Colon (tissue), 2 donors: ENCODE results near the gene TUT1.
"Not testable (repeated sequence)": the region's sequence is repeated elsewhere in the genome, so short reads cannot be mapped to it uniquely, and the experiment has no call there.

Experiments
- FAIRE-seq: peaks from 2 replicates; lab custom pipeline; 2012; peaks lifted over from hg19 to GRCh38; lab: Jason Lieb, UNC
- donor health status: control.
- donor health status: control.

The TUT1 gene, protein sequence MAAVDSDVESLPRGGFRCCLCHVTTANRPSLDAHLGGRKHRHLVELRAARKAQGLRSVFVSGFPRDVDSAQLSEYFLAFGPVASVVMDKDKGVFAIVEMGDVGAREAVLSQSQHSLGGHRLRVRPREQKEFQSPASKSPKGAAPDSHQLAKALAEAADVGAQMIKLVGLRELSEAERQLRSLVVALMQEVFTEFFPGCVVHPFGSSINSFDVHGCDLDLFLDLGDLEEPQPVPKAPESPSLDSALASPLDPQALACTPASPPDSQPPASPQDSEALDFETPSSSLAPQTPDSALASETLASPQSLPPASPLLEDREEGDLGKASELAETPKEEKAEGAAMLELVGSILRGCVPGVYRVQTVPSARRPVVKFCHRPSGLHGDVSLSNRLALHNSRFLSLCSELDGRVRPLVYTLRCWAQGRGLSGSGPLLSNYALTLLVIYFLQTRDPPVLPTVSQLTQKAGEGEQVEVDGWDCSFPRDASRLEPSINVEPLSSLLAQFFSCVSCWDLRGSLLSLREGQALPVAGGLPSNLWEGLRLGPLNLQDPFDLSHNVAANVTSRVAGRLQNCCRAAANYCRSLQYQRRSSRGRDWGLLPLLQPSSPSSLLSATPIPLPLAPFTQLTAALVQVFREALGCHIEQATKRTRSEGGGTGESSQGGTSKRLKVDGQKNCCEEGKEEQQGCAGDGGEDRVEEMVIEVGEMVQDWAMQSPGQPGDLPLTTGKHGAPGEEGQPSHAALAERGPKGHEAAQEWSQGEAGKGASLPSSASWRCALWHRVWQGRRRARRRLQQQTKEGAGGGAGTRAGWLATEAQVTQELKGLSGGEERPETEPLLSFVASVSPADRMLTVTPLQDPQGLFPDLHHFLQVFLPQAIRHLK

DNA sequence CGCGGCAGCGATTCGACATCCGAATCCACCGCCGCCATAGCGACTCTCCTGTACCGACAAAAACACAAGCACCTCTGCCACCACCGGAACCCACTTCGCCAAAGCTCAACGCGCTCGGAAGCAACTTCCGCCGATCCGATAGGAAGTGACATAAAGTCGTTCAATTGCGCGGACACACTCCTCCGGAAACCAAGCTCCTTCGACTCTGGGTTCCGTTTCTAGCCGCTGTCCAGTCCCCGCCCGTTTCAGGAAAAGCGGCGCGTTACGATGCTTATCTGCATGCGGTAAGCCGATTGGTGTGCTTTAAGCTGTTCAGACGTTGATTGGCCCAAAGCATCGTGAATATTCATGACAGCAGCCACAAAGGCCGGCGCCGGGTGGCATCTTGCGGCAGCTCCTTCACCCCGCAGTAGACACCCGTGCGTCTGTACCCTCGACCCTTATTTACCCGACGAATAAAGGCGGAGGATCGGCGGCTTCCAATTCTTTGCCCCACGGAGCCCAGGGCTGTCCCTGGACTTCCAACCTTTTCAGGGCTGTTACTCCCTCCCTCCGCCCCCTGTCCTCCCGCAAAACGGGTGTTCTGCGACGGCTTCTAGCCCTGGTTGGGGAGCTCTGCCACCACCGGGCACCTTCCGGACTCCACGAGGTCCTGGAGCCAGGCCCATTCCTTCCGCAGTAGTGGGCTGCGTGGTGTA, at the start of gene TUT1:
Gene TUT1 (minus strand): TSS at position 76 of the 698 bp plus-strand sequence. CDS start 38 bp downstream, at position 38.
- FAIRE-seq = no peak

DNA sequence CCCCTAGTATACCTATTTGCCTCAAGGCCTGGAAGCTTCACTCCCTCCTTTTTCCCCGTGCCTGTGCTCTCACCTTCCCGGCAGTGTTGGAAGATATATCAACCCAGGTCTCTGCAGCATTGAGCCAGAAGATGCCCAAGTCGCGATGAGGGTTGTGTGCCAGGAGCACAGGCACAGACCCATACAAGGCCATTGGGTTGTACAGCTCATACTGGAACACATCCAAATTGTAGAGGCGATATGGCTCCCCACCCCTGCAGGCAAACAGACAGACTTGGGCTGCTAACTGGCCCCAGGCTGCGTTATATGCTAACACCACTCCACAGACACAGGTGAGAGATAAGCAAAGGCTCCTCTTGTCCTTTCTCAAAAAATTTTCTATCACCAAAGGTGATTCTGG, 41.2 kb upstream of the TUT1 start:
- FAIRE-seq = no peak

DNA sequence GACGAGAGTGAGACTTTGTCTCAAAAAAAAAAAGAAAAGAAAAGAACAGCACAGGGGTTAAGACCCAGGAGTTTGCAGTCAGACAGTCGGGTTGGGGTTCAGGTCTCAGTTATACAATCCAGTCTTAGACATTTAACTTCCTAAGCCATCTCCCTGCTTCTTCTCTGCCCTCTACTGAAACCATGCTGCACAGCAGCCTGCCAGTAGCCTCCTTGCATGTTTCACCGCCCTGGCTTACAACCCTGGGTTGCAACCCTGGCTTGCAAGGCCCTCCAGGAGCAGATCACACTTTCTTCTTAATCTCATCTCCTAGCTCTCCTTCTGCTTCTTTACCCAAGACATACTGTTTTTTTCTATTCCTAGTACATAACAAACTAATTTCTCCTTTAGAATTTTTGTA, 36.4 kb upstream of the TUT1 start:
- FAIRE-seq = no peak

DNA sequence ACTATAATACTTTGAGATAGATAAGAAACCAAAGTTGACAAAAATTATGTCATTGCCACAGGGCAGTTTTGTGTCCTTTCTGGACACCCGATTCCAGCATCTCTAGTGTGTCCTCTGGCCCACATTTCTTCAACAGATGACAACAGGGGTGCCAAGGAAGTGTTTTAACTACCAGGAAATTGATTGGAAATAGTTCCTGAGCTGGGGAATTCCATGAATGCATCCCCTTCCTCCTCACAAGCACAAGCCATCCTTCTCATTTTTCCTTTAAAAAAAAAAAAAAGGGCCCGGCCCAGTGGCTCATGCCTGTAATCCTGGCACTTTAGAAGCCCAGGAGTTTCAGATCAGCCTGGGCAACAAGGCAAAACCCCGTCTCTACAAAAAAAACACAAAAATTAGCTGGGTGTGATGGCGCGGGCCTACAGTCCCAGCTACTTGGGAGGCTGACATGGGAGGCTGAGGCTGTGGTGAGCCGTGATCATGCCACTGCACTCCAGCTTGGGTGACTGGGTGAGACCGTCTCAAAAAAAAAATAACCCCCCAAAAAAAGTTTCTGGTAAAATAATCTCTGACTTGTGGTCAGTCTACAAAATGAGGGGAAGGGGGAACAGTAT, 31.3 kb upstream of the TUT1 start:
- FAIRE-seq = no peak

DNA sequence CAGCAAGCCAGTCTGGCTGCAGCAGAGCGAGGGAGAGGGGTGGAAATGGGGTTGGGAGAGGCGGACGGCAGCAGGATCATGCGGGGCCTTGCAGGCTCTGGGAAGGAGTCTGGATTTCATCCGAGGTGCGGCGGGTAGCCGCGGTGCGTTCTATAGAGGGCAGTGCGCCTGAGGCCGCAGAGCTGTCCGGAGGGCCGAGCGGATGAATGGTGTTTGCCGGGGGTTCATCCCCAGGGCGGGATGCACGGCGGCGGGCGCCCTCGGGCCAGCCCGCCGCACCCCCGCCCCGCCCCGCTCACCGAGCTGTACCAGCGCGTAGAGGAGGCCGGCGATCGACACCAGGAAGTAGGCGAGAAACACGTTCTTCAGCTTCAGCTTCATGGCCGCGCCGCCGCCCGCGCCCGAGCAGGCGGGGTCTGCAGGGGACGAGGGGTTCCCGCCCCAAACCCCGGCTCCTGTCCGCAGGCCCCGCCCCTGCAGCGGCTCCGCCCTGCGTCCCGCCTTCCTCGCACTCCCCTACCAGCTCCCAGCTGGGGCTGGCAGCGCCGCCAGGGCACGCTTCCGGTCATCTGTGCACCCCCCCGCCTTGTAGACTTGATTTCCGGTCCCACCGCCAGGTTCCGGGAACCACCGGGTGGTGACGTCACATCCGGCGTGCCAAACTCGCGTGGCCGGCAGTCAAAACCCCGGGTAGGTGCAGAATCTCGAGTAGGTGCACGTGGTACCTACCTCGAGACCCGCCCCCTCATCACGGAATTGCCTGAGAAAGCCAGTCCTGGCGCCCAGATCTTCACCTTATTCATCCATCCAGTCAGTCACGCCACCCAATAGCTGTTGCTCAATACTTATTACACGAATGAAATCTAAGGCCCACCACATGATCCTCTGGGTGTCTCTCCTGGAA, 30.5 kb upstream of the TUT1 start, which contains the start of gene B3GAT3:
Gene B3GAT3 (minus strand): TSS at position 420 of the 904 bp plus-strand sequence. CDS start 39 bp downstream, at position 381.
- no peak for FAIRE-seq

DNA sequence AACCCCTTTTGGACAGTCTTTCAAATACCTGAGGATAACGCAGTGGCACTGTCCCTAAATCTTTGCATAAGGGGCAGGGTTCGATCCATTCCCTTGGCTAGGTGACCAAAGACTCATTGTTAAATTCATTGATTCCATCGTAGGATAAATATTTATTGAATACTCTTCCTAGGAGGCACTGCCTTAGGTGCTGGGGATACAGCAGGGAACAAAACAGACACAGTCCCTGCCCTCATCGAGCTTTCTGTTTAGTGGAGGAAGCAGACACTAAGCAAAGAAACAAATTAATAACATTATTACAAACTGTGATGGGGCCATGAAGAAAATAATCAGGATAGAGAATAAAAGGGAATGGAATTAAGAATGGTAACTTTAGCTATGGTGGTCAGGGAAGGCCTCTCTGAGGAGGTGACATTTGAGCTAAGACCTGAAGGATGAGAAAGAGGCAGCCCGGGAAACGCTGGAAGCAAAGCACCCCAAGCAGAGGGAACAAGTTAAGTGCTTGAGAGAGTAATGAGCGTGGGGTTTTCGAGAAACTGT, 29.8 kb upstream of the TUT1 start:
- FAIRE-seq = no peak

DNA sequence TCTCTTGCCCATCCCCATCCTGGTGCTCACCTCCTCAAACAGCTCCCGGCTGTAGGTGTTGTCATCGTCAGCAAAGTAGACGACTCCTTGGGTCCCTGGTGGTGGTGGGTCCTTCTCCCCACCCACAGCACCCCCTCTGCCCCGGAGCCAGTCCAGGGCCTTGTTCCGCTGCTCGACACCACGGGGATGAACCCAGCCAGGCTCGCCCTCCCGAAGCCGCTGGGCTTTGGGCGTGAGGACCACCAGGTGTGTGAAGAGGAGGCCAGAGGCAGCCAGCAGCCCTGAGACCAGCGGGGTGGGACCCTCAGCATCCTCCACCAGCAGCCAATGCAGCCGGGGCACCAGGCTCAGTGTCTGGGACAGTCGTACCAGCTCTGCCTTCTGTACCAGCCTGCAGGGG, 25.6 kb upstream of the TUT1 start:
- not testable (repeated sequence) for FAIRE-seq

DNA sequence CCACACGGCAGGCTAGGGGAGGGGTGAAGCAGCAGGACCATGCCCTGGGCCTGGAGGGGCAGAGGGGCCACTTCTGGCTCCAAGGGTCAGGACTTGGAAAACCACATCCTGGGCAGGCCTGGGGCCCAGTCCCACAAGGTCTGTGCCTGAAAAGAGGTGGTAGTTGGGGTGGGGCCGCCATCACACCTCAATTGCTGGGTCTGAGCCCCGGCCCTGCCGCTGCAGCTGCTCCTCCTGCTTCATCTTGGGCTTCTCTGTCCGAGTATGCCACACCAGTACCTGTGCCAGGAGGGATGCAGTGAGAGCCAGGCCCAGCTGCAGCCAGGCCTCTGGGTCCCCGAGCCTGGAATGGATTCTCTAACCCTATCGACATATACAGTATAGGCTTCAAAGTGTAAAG, 24.2 kb upstream of the TUT1 start:
- FAIRE-seq = no peak

DNA sequence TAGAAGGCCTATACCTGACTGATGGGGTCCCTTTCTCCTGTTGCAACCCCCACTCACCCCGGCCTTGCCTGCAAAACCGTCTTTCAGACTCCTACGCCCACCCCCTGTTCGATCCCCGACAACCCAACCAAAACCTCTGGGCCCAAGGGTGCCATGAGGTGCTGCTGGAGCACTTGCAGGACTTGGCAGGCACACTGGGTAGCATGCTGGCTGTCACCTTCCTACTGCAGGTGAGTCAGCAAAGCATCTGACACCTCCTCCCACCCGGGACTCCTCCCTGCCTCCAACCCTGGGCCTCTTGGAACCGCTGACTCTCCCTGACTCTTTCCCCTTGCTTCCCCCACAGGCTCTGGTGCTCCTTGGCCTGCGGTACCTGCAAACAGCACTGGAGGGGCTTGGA, 23.0 kb upstream of the TUT1 start:
- no peak for FAIRE-seq

DNA sequence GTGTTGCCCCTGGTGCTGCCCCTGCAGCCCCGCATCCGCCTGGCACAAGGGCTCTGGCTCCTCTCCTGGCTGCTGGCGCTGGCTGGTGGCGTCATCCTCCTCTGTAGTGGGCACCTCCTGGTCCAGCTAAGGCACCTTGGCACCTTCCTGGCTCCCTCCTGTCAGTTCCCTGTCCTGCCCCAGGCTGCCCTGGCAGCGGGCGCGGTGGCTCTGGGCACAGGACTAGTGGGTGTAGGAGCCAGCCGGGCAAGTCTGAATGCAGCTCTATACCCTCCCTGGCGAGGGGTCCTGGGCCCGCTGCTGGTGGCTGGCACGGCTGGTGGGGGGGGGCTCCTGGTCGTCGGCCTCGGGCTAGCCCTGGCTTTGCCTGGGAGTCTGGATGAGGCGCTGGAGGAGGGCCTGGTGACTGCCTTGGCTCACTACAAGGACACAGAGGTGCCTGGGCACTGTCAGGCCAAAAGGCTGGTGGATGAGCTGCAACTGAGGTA, 22.0 kb upstream of the TUT1 start:
- no peak for FAIRE-seq

DNA sequence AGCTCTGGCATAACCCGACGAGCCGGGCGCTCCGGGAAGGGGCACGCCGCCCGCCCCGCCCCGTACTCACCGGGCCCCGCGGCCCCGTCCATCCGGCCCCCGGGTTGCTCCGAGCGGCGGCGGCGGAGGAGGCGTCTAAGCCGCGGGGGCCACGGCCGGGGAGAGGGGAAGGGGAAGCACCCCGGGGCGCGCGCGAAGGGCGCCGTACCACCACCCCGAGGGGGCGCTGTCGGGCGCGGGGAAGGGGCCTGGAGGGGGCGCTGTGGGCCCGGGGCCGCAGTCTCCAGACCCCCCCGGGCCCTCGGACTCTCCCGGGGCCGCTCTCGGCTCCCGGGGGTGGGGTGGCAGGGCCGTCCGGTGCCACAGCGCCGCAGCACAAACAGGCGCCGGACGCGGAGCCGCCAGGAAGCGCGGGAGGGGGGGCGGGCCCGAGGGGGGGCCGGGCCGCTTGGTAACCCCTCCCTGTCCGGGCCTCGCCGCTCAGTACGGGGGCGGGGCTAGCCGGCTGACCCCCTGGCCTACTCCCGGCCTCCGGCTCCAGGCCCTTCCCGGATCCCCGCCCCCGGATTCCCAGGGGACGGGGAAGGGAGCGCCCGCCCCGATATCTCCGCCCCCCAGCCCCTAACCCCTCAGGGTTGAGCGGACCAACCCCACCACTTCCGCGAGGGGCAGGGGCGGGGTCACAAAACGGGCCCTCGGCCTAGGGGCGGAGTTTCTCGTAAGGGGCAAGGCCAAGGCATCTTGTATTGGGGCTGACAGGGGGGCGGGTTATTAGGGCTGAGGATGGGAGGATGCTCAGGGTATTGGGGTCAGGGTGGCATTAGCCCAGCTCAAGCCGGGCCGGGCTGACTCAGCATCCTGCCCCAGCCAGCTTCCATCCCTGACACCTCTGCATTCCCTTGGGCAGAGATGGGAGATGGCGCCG, 21.3 kb upstream of the TUT1 start, which contains the start of the genes EML3 and ROM1:
Gene EML3 (minus strand): TSS at position 410 of the 925 bp plus-strand sequence. CDS start 318 bp downstream, at position 92.
Gene ROM1 (plus strand): TSS at position 892 of the 925 bp plus-strand sequence. CDS start 25 bp downstream, at position 917.
- no peak for FAIRE-seq

DNA sequence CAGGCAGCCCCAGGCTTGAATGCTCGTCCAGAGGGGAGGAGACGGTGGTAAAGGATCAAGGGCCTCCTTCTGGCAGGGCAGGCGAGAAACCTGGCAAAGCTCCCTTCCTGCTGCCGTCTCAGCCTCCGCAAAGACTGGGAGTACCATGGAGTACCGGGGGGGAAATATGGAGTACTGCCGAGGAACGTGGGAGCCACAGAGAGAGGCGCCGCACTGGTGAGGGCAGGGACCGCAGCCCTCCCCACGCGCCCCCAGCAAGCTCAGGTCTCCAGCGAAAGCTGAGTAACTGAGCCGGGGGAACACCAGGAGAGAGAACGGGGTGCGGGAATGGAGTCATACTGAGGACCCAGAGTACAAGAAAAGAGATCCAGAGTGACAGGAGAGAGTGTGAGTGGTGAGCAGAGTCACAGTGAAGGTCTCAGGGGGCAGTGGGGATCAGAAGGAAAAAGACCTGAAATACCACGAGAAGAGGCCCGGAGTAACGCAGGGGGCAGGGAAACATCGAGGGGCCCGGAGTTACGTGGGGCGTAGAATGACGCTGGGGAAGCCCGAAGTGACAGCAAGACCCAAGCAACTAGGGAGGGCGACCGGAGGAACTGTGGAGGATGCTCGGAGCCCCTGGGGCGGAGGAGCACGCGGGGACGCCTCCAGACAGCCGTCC, 20.5 kb upstream of the TUT1 start:
- no peak for FAIRE-seq

DNA sequence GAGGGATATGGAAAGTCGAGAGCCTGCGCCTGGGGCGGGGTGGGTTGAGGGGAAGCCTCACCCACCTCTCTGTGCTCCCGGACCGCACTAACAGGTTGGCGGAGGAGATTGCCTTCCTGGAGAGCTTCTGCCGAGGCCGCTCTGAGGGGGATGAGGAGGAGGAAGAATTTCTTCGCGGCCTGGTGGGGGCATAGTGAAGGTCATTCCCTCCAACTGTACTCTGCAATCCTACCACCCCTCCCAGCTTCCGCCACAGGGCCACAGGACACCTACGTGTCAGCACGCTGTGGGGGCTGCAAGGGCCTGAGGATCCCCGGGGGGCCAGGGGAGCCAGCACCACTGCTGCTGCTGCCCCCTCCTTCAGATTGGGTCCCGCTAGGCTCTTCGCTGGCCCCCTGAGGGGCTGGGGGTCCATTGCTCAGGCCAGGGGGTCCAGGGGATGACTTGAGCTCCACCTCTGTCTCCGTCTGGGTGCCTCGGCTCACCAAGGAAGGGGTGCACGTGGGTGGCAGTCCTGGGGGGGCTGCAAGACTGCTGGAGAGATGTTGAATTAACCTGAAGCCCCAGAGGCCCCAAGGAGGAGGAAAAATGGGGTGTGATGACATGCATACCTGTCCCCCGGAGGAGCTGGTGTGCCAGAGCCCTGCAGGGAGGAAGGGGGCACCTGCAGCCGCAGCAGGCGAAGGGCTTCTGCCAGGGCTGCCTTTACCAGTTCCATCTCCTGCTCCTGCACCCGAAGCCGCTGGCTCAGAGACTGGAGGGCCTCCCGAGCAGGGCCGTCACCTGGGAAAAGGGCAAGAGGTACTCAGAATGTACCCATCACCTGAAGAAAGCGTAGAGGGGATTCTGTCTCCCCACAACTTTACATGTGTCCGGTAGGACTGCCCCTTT, 19.7 kb upstream of the TUT1 start:
- no peak for FAIRE-seq

DNA sequence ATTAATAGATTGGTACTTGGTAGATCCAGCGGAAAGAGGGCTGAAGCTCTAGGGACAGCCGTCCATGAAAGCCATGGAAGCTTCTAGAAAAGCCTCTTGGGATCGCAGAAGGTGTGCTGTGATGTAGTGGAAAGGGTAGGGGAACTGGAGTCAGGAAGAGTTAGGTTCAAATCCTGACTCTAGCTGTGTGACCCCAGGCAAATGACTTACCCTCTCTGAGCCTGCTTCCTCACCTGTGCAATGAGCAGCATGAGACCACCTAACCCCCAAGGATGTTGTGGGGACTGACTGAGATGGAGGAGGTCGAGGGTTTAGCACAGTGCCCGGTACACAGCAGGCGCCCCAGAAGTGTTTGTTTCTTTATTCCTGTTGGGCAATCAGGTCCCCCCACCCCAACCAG, 19.1 kb upstream of the TUT1 start:
- FAIRE-seq = no peak

DNA sequence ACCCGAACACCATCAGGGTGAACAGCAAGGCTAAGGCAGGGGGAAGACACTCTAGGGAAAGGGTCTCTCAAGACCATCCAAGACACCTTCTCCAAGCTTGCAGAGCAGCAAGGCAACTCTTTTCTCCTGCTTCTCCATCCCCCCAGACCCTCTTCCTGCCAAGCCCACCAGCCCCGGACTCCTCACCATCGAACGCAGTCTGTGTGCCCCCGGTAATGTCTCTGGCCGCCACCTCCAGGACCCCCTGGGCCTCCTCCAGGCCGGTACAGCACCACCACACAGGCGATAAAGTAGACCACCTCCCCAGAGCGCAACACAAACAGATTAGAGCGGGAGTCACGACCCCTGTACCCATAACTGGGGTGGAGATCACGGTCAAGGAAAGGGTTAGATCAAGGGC, 17.5 kb upstream of the TUT1 start:
- FAIRE-seq = no peak

DNA sequence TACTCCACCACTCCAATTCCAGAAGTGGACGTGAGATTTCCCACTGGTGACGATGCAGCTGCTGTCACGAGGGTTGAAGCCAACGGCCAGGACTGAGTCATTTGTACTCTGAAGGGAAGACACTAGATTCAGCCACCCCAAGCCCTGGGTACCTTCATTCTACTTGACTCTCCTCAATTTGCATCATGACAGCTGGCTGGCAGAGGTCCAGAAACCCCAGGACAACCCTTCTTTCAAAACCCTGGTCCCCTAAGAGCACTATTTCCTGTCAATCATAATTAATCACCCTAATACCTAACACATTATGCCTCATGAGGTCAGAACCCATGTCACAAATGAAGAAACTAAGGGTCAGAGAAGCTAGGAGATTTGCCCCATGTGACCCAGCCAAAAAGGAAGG, 16.4 kb upstream of the TUT1 start:
- FAIRE-seq = no peak

DNA sequence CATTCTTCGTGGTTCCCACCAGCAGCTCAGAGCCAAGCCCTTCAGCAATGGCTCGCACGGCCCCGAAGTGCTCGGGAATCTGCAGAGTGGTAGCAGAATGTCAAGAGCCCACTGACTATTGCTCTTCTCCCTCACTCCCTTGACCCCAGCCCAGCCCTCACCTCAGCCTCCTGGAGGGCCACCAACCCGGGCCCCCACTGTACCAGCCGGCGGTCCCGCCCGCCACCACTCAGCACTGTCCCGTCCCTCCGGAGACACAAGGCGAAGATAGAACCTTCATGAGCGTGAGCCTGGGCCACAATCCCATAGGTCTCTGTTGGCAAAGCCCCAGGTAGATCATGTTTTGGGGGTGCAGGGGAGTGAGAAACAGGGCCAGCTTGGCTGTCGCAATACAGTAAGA, 14.6 kb upstream of the TUT1 start:
- FAIRE-seq = no peak

DNA sequence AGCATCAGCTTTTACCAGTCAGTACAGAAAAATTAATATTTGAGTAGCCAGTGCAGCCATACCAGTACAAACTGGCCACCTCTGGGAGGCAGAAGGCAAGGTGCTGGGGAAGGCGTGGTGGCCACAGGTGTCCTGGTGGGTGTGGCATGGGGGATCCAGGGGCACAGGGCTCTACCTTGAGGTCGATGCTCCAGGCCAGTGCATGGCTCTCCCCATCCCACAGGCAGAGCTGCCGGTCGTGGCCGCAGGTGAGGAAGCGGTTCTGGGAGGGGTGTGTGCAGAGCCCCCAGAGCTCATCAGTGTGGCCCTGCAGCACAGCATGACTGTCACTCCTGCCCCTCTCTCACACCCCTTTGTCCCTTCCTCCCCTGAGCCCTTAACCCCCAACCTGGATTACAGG, 14.1 kb upstream of the TUT1 start:
- FAIRE-seq = no peak
